Keratinocyte (primary cell): Measurements from ENCODE around the gene CYBB.

Source experiments
- EZH2 ChIP-seq: IDR thresholded peaks from one replicate; pipeline ENCODE4 v1.6.1; 2012; ENCODE audit warnings: inconsistent platforms, mild to moderate bottlenecking, low read length, moderate library complexity
- TF ChIP-seq, protein P1 (sequence below), 3 experiments: IDR thresholded peaks in 1 of 3; conservative IDR thresholded peaks in 1 of 3; optimal IDR thresholded peaks in 1 of 3; 2 replicates in 2 of 3; 3 replicates in 1 of 3; pipeline versions ENCODE3 to v1.5.1; 2011; ENCODE audit warnings: low read length in 3 of 3, mild to moderate bottlenecking in 3 of 3, moderate library complexity in 2 of 3, control low read depth in 1 of 3, inconsistent platforms in 1 of 3; ENCODE audit not compliant: insufficient read depth in 2 of 3; ENCODE audit errors: extremely low read depth in 1 of 3

DNA sequence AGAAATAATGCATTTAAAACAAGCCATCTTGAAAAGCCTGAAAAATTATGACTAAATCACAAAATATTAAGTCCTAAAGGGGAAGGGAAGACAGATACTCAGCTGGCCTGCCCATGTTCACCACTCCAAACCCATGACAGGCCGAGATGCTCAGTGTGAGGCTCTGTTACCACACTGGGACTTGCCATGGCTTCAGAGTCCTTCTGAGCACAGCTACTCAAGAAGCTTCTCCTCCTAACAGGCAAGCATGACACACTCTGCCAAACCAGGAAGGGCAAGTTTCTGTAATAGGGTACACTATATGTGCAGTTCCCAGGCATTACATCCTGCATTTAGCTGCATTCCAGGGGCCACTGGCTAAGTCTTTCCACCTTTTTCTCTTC lies 34.0 kb upstream of the CYBB start:
- TF ChIP-seq, protein P1, sequence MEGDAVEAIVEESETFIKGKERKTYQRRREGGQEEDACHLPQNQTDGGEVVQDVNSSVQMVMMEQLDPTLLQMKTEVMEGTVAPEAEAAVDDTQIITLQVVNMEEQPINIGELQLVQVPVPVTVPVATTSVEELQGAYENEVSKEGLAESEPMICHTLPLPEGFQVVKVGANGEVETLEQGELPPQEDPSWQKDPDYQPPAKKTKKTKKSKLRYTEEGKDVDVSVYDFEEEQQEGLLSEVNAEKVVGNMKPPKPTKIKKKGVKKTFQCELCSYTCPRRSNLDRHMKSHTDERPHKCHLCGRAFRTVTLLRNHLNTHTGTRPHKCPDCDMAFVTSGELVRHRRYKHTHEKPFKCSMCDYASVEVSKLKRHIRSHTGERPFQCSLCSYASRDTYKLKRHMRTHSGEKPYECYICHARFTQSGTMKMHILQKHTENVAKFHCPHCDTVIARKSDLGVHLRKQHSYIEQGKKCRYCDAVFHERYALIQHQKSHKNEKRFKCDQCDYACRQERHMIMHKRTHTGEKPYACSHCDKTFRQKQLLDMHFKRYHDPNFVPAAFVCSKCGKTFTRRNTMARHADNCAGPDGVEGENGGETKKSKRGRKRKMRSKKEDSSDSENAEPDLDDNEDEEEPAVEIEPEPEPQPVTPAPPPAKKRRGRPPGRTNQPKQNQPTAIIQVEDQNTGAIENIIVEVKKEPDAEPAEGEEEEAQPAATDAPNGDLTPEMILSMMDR (optimal IDR thresholded peaks at IDR 0.05 in 1 of 3, IDR thresholded peaks at IDR 0.05 in 1 of 3, conservative IDR thresholded peaks at IDR 0.05 in 1 of 3; ENCODE audit: extremely low read depth in 1 of 3, insufficient read depth in 2 of 3, low read length in 3 of 3), result no peak
- no peak for TF ChIP-seq EZH2
